ENCODE measurements around the gene GBP3.

- no peak for TF ChIP-seq BHLHE40 (IDR thresholded peaks at IDR 0.05; ENCODE audit: borderline replicate concordance)
- no peak for TF ChIP-seq LEF1 (IDR thresholded peaks at IDR 0.05; ENCODE audit: borderline replicate concordance)
- TF ChIP-seq FOXM1 (IDR thresholded peaks at IDR 0.05; ENCODE audit: borderline replicate concordance), result no peak
- TF ChIP-seq ELF4 (IDR thresholded peaks at IDR 0.05), result no peak
- no peak for TF ChIP-seq HDGF (IDR thresholded peaks at IDR 0.05; ENCODE audit: borderline replicate concordance)
- no peak for TF ChIP-seq NFRKB (IDR thresholded peaks at IDR 0.05)
- TF ChIP-seq TARDBP (IDR thresholded peaks at IDR 0.05), result no peak
- no peak for TF ChIP-seq SUZ12 (IDR thresholded peaks at IDR 0.05)
- no peak for TF ChIP-seq SP1 (IDR thresholded peaks at IDR 0.05)
- TF ChIP-seq ARNT (IDR thresholded peaks at IDR 0.05), result no peak
- TF ChIP-seq CTBP1 (IDR thresholded peaks at IDR 0.05; ENCODE audit: borderline replicate concordance), result no peak
Measured at GRCh38 chr1:88979054-88979748, 43.5 kb downstream of the GBP3 start.

All from HEK293T (cell line).